ENCODE measurements around the gene EFNA2.

The EFNA2 gene

DNA sequence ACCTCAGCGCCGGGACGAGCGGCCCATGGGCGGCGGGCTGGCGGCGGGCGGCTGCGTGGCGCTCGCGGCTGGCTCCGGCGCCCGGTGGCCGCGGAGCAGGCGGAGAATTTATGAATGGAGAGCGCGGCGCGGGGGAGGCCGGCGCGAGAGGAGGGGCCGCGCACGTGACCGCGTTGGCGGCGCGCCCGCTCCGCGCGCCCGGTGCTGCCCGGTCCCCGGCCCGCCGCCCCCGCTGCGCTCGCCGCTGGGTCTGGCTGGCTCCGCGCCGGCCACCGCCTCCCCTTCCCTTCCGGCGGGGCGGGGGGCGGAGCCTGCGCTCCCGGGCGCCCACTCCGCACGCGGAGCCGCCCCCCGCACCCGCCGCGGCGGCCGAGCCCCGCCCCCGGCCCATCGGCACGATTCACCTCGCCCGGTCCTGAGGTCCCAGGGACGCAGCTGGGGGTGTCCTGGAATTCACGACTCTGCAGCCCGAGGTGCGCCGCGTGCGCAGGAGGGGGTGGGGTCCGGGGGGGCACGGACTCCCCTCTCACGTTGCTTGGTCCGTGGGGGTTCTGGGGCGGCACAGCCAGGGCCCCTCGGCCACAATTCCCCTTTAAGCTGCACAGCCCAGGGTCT, 47.8 kb upstream of the EFNA2 start, which contains the start of gene CBARP:
TSS of gene CBARP (minus strand) at position 252 of the 615 bp plus-strand sequence. CDS start 1,905 bp downstream, outside the sequence.
- no peaks in the 10 kb centered on the region for H3K27me3 ChIP-seq (ENCODE audit: low read length)
- TF ChIP-seq EZH2phosphoT487 (conservative IDR thresholded peaks at IDR 0.05; ENCODE audit: low read length) (no peak), CTCF (IDR thresholded peaks at IDR 0.05; ENCODE audit: insufficient read depth, low read length, poor library complexity, severe bottlenecking) (no peak)
- no peaks in the 10 kb centered on the region for H3K9me2 ChIP-seq (replicated peaks; ENCODE audit: insufficient read depth, low read length)
- H4K20me1 ChIP-seq (ENCODE audit: low read depth, low read length): no peaks in the 10 kb centered on the region
- H3K36me3 ChIP-seq (ENCODE audit: low read length): no peaks in the 10 kb centered on the region
- H3K9me3 ChIP-seq (ENCODE audit: insufficient read depth, low read length): no peaks in the 10 kb centered on the region
- H3K27ac ChIP-seq (ENCODE audit: low read depth, low read length): no peak within 1 kb of the TSS
- no peak within 1 kb of the TSS for H3K4me3 ChIP-seq (ENCODE audit: insufficient read depth, low read length, poor library complexity, severe bottlenecking)
- H3F3A ChIP-seq (ENCODE audit: insufficient read depth): peaks cover 24% of the 10 kb centered on the region
- no peak within 1 kb of the TSS for H2AFZ ChIP-seq (ENCODE audit: low read depth, low read length, severe bottlenecking)
- peak within 1 kb of the TSS; percentile 42 for H3K4me2 ChIP-seq (ENCODE audit: low read depth, low read length, poor library complexity, severe bottlenecking)
- peak within 1 kb of the TSS; percentile 28; the same call in 1 of the 2 replicates for H3K9ac ChIP-seq (ENCODE audit: low read length)
- H3K79me2 ChIP-seq (ENCODE audit: insufficient read depth, low read length): peaks cover 11% of the 10 kb centered on the region; the same call in 1 of the 2 replicates

GRCh38 chr19:1238369-1239303, 47.0 kb upstream of the EFNA2 start:
- Histone ChIP-seq H3K9me2 (replicated peaks; ENCODE audit: insufficient read depth, low read length) (no peaks in the 10 kb centered on the region), H3K79me2 (ENCODE audit: insufficient read depth, low read length) (peaks cover 11% of the 10 kb centered on the region; the same call in 1 of the 2 replicates), H3K9me3 (ENCODE audit: insufficient read depth, low read length) (no peaks in the 10 kb centered on the region), H3K27ac (ENCODE audit: low read depth, low read length) (no peak overlapping the region), H3K4me2 (ENCODE audit: low read depth, low read length, poor library complexity, severe bottlenecking) (peak overlapping the region; percentile 38), H2AFZ (ENCODE audit: low read depth, low read length, severe bottlenecking) (no peak overlapping the region), H3K27me3 (ENCODE audit: low read length) (no peaks in the 10 kb centered on the region), H3F3A (ENCODE audit: insufficient read depth) (peaks cover 30% of the 10 kb centered on the region), H3K9ac (ENCODE audit: low read length) (no peak overlapping the region), H4K20me1 (ENCODE audit: low read depth, low read length) (no peaks in the 10 kb centered on the region), H3K36me3 (ENCODE audit: low read length) (no peaks in the 10 kb centered on the region), H3K4me3 (ENCODE audit: insufficient read depth, low read length, poor library complexity, severe bottlenecking) (no peak overlapping the region)
- no peak for TF ChIP-seq EZH2phosphoT487 (conservative IDR thresholded peaks at IDR 0.05; ENCODE audit: low read length)
- TF ChIP-seq CTCF (IDR thresholded peaks at IDR 0.05; ENCODE audit: insufficient read depth, low read length, poor library complexity, severe bottlenecking): no peak

- no peak overlapping the region for H3K27ac ChIP-seq (ENCODE audit: low read depth, low read length)
- peak overlapping the region; percentile 14; the same call in 1 of the 2 replicates for H3K9ac ChIP-seq (ENCODE audit: low read length)
- H3K79me2 ChIP-seq (ENCODE audit: insufficient read depth, low read length): peaks cover 11% of the 10 kb centered on the region; the same call in 1 of the 2 replicates
- H3K4me2 ChIP-seq (ENCODE audit: low read depth, low read length, poor library complexity, severe bottlenecking): no peak overlapping the region
- H3F3A ChIP-seq (ENCODE audit: insufficient read depth): peaks cover 32% of the 10 kb centered on the region
- no peaks in the 10 kb centered on the region for H3K9me2 ChIP-seq (replicated peaks; ENCODE audit: insufficient read depth, low read length)
- H3K36me3 ChIP-seq (ENCODE audit: low read length): no peaks in the 10 kb centered on the region
- H3K4me3 ChIP-seq (ENCODE audit: insufficient read depth, low read length, poor library complexity, severe bottlenecking): no peak overlapping the region
- TF ChIP-seq CTCF (IDR thresholded peaks at IDR 0.05; ENCODE audit: insufficient read depth, low read length, poor library complexity, severe bottlenecking) (no peak), EZH2phosphoT487 (conservative IDR thresholded peaks at IDR 0.05; ENCODE audit: low read length) (no peak)
- no peaks in the 10 kb centered on the region for H3K27me3 ChIP-seq (ENCODE audit: low read length)
- no peaks in the 10 kb centered on the region for H4K20me1 ChIP-seq (ENCODE audit: low read depth, low read length)
- H2AFZ ChIP-seq (ENCODE audit: low read depth, low read length, severe bottlenecking): no peak overlapping the region
- H3K9me3 ChIP-seq (ENCODE audit: insufficient read depth, low read length): no peaks in the 10 kb centered on the region
These were observed 46.3 kb upstream of the EFNA2 start for GRCh38 chr19:1239420-1239795.

Measured in SU-DHL-6 (cell line).